Esophagus (tissue), 2 donors: ENCODE results near the gene CHD1. TPM values are rescaled to one million over a fixed set of nuclear protein-coding genes. Genes with fewer than 3 reads are reported as not detected.

ENCODE experiments used
- H3K27ac ChIP-seq, 2 donors: one replicate each; pipeline ENCODE4 v1.5.1; 2013; ENCODE audit warnings: low read depth in 2 of 2, mild to moderate bottlenecking in 2 of 2, inconsistent platforms in 1 of 2, low read length in 1 of 2, moderate library complexity in 1 of 2
- H3K27me3 ChIP-seq, 2 donors: one replicate each; pipeline ENCODE4 v1.6.1; 2013; ENCODE audit warnings: low read length in 2 of 2, control low read depth in 1 of 2, mild to moderate bottlenecking in 1 of 2; ENCODE audit not compliant: insufficient read depth in 2 of 2, control insufficient read depth in 1 of 2
- H3K36me3 ChIP-seq, 2 donors: one replicate each; pipeline ENCODE4 v1.6.1; 2013; ENCODE audit warnings: low read length in 1 of 2; ENCODE audit not compliant: control insufficient read depth in 2 of 2, insufficient read depth in 2 of 2
- H3K4me1 ChIP-seq, 2 donors: one replicate each; pipeline ENCODE4 v1.6.1; 2013; ENCODE audit warnings: low read length in 1 of 2; ENCODE audit not compliant: control insufficient read depth in 2 of 2, insufficient read depth in 2 of 2
- H3K4me3 ChIP-seq, 2 donors: one replicate each; pipeline ENCODE4 v1.5.1; 2013; ENCODE audit warnings: low read length in 2 of 2, mild to moderate bottlenecking in 2 of 2, low read depth in 1 of 2, moderate library complexity in 1 of 2
- H3K9me3 ChIP-seq, 2 donors: one replicate each; pipeline ENCODE4 v1.6.1; 2013; ENCODE audit warnings: mild to moderate bottlenecking in 2 of 2, low read depth in 1 of 2, low read length in 1 of 2, moderate library complexity in 1 of 2; ENCODE audit not compliant: control insufficient read depth in 2 of 2, insufficient read depth in 1 of 2
- WGBS, 2 donors: extraction: QIAGEN DNeasy Blood & Tissue Kit; methylation state at CpG; one replicate each; pipeline ENCODE4 v1.1.7; 2013; 5-methylcytosine and 5-hydroxymethylcytosine counted together
- polyA plus RNA-seq, 2 donors: library from polyadenylated mRNA; stranded (reverse); fragments of 200-250 nt; gene quantifications; one replicate each; pipeline ENCODE4 v1.2.3, GENCODE V29; 2013
- donor health status: healthy with polysubstance abuse.
- donor health status: Bipolar disorder and iron deficiency.

Gene CHD1
- polyA plus RNA-seq, 2 donors, result 10.5 to 11.2 TPM

DNA sequence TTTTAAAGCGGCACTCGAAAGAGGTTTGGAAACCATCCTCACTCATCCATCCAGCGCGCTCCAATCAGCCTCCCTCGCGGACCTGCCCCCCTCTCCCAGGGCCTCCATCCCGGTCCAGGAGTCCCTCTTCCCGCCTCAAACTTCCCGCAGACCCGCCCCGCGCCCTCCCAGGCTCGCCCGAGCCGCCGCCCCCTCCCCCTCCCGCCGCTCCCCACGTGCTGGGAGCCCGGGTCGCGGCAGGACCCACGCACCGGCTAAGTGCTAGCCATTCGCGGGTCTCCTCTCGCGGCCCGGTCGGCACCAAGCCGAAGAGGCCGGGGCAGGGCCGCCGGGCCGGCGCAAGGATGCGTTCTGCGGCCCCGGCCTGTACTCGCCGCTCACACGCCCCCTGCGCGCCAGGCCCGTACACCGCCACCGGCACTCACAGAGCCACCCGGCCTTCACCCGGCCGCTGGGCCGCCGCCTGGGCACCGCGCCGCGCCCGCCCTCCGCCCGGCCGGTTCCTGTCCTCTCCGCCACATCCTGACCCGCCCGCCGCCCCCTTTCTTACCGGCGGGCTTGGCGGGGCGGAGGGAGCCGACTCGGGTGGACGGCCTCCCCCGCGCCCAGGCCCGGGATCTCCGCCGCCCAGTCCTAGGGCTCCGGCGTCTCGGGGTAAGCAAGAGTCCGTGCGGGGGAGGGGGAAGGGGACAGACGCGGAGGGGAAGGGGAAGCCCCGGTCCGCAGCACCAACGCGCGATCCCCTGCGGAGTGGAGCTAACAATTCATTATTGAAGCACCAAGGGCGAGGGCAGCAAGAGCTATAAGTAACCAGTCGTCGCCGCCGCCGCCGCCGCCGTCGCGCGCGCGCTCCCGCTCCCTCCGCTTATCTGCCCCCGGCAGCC, 576 bp downstream of the CHD1 start:
- Histone ChIP-seq H3K4me1 (no peaks in the 10 kb centered on the region), H3K36me3 (no peaks in the 10 kb centered on the region), H3K27ac (peak overlapping the region; percentile 99 to 100), H3K4me3 (peak overlapping the region; percentile 79 to 95), H3K9me3 (no peaks in the 10 kb centered on the region), H3K27me3 (no peaks in the 10 kb centered on the region)
- 0 to 1% methylated on average over 57 to 106 of the region's 106 CpGs for whole genome bisulfite sequencing, 2 donors

DNA sequence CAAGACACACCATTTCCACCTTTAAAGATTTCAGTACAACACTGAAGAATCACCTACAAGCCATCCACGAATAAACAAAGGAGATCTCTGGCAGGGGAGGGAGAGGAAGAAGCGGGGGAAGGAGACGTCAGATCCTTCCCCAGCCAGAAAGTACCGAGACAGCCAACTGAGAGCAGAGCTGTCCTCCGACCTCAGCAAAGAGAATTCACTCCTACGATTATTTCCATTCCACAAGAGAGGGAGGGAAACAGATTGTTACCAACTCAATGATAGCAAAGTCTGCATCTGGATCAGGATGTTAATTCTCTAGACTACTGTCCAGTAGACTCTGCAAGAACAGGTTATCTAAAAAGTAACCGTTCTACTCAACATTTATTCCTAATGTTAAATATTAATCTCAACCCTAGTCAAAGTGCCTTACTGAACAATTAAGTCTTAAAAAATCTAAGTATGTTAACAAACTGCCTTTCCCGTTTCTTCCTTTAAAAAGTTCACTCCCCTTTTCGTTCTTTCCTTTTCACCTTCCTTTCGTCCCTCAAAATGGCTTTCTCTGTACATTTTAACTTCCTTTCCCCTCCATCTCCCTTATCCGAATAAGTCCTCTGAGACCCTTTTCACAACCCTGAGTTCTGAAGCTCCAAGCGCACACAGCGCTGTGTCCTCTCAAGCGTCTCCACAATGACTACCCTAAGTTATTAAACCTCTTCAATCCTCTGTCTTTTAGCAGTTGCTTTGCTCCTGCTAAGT, 1.4 kb downstream of the CHD1 start:
- H3K27me3 ChIP-seq, result no peaks in the 10 kb centered on the region
- peaks cover 0 to 2% of the 10 kb centered on the region in 2 donors for H3K36me3 ChIP-seq
- H3K9me3 ChIP-seq, result no peaks in the 10 kb centered on the region
- H3K27ac ChIP-seq, result peak overlapping the region; percentile 99 to 100
- 0 to 1% methylated on average over 14 of the region's 14 CpGs for WGBS, 2 donors
- no peaks in the 10 kb centered on the region for H3K4me1 ChIP-seq
- peak overlapping the region; percentile 79 to 95 for H3K4me3 ChIP-seq

DNA sequence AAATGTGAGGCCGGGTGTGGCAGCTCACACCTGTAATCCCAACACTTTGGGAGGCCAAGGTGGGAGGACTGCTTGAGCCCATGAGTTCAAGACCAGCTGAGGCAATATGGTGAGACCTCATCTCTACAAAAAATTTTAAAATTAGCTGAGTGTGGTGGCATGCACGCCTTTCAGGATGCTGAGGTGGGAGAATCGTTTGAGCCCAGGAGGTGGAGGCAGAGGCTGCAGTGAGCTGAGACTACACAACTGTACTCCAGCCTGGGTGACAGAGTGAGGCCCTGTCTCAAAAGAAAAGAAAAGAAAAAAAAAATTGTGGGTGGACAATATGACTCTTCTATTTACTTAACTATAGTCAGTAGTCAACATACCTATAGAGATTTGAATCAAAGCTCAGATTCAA, 4.8 kb downstream of the CHD1 start:
- Histone ChIP-seq H3K27me3 (no peaks in the 10 kb centered on the region), H3K4me3 (no peak overlapping the region), H3K36me3 (peaks cover 0 to 2% of the 10 kb centered on the region in 2 donors), H3K27ac (no peak overlapping the region), H3K4me1 (no peaks in the 10 kb centered on the region), H3K9me3 (no peaks in the 10 kb centered on the region)
- 83 to 87% methylated on average over 3 of the region's 3 CpGs for WGBS, 2 donors

DNA sequence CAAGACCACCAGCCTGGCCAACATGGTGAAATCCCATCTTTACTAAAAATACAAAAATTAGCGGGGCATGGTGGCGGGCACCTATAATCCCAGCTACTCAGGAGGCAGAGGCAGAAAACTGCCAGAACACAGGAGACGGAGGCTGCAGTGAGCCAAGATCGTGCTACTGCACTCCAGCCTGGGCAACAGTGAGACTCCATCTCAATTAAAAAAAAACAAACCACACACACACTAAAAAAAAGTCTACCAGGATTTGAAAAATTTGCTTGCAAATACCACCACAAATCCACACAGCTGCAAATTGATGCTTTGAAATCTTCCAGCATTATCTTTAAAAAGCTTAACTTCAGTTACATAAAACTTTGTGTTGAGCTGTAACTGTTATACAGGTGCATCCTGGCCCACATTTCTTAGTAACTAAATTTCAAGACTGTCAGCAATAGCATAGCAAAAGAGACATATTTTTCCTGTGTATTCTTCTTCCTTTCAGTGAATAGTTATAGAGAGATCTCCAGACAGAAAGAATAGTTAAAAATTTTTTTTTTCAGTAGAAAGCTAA, 6.8 kb downstream of the CHD1 start:
- Histone ChIP-seq H3K36me3 (peaks cover 0 to 2% of the 10 kb centered on the region in 2 donors), H3K4me1 (no peaks in the 10 kb centered on the region), H3K27ac (no peak overlapping the region), H3K9me3 (no peaks in the 10 kb centered on the region), H3K4me3 (no peak overlapping the region), H3K27me3 (no peaks in the 10 kb centered on the region)
- 88 to 90% methylated on average over 4 of the region's 4 CpGs for WGBS, 2 donors

DNA sequence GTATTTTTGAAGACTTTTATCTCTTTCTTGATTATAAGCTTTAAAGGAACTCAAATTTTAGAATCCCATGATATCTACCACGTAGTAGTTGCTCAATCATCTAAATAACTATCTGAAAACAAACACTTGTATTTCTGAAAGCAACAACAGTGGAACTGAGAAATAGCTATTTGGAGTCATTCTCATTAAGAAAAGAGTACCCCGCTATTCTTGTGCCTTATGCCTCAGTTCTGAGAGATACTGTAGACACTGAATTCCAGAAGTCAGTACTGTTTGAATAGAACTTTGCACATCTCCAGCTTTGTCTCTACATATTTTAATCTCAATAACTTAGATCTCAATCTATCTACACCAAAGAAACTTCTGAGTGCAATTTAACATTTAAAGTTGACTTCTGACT, 11.4 kb downstream of the CHD1 start:
- Histone ChIP-seq H3K27ac (no peak overlapping the region), H3K27me3 (no peaks in the 10 kb centered on the region), H3K4me3 (no peak overlapping the region), H3K36me3 (no peaks in the 10 kb centered on the region), H3K4me1 (no peaks in the 10 kb centered on the region), H3K9me3 (no peaks in the 10 kb centered on the region)
- WGBS, 2 donors, result 74 to 85% methylated on average over 2 of the region's 2 CpGs

DNA sequence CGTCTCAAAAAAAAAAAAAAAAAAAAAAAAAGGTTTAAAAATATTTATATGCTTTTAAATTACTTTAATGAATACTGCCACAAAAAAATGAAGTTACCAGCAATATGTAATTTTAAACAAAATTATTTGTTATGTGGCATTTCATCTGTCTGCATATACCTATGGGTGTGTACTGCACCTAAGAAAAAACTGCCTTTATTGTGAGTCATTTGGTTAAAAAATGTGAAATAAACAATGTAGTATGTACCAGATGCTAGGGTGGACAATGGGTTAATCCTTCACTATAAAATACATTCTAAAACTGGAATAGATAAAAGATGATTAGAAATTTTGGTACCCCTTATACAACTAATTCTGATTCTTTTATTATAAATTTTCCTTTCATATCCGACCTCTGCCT, 12.3 kb downstream of the CHD1 start:
- Histone ChIP-seq H3K9me3 (no peaks in the 10 kb centered on the region), H3K27me3 (no peaks in the 10 kb centered on the region), H3K4me3 (no peak overlapping the region), H3K27ac (no peak overlapping the region), H3K4me1 (no peaks in the 10 kb centered on the region), H3K36me3 (no peaks in the 10 kb centered on the region)
- WGBS, 2 donors, result 64 to 70% methylated on average over 2 of the region's 2 CpGs

DNA sequence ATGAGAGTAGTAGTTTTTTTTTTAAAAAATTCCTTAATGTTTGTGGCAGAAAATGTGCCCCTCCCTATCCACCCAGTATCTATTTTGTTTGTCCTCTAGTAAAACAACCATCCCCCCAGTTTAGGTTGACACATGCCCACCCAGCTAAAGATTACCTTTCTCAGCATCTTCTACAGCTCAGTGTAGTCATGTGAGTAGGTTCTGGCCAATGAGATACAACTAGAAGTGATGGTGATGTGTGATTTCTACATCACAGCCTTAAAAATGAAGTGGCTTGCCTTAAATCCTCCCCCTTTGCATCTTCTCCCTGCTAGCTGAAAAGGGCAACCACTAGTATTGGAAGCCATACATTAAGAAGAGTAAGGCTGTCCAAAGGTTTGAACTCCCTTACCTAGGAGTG, 14.9 kb downstream of the CHD1 start:
- Histone ChIP-seq H3K4me1 (no peaks in the 10 kb centered on the region), H3K9me3 (no peaks in the 10 kb centered on the region), H3K27ac (no peak overlapping the region), H3K36me3 (no peaks in the 10 kb centered on the region), H3K27me3 (no peaks in the 10 kb centered on the region), H3K4me3 (no peak overlapping the region)

DNA sequence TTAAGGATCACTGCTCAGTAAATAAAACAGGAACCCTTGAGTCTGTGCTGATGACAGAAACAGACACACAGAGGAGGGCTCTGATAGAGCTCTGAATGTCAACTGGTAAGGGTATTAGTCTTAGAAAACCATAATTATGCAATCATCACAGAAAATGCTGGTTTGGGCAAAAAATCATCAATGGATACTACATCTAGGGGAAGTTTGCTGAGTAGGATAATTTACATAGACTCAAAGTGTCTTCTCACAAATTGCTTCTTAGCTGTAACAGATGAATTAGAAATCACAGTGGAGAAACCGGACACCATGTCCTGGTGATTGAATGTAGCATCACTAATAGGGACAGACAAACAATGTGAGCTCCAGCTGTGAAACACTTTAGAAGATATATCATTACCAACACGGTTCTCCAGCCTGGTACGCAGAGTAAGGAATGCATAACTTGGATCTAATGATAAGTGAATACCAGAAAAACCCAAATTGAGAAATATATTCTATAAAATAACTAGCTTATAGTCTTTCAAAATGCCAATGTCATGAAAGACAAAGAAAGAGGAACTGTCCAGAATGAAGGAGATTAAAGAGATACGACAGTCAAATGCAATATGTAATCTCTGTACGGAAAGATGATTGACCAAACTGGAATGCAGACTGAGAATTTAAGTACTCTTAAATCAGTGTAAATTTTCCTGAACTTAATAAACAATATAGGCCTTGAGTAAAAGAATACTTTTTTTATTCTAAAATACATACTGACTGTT, 17.3 kb downstream of the CHD1 start:
- Histone ChIP-seq H3K4me1 (no peaks in the 10 kb centered on the region), H3K27me3 (no peaks in the 10 kb centered on the region), H3K4me3 (no peak overlapping the region), H3K36me3 (no peaks in the 10 kb centered on the region), H3K27ac (no peak overlapping the region), H3K9me3 (no peaks in the 10 kb centered on the region)
- 82 to 83% methylated on average over 5 of the region's 5 CpGs for WGBS, 2 donors

DNA sequence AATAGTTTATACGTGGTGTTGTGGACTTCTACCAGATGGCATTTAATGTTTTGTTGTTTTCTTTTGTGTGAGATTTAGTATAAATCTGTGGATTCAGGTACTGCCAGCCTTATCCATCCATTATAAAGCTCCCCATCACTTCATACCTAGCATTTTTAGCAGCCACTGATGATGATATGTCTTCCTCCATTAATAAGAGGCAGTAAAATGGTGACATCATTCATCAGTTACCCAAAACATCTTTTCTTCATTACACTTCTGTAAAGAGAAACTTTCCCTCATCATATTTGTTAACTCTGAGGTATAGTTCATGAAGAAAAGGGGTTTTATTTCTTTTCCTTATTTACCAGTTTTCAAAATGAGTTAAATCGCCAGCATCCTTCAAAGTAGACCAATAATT, 19.4 kb downstream of the CHD1 start:
- Histone ChIP-seq H3K4me1 (no peaks in the 10 kb centered on the region), H3K27ac (no peak overlapping the region), H3K27me3 (no peaks in the 10 kb centered on the region), H3K36me3 (no peaks in the 10 kb centered on the region), H3K4me3 (no peak overlapping the region), H3K9me3 (no peaks in the 10 kb centered on the region)
- WGBS, 2 donors, result 89 to 93% methylated on average over 2 of the region's 2 CpGs
